ENCODE measurements around the gene OSGIN1.
"Not testable (repeated sequence)": the region's sequence is repeated elsewhere in the genome, so short reads cannot be mapped to it uniquely, and the experiment has no call there.

The OSGIN1 gene

DNA sequence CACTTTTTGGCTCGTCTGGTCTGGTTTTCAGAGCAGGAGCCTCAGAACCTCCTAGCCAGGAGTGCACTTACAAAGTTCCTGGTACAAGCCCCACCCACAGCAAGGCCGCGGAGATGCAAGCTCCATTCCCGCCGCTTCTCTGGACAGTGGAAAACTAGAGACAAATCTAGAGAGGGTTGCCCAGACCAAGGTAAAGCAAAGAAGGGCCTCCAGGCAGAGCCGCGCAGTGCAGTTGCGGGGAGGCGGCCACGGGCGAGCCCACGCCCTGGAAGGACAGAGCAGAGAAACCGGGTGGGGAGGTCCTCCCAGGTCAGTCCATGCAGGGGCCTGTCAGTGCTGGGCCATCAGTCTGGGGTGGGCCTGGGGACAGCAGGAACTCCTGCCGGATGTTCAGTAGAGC is 11.0 kb upstream of the OSGIN1 start:
- no peak for DNase-seq

DNA sequence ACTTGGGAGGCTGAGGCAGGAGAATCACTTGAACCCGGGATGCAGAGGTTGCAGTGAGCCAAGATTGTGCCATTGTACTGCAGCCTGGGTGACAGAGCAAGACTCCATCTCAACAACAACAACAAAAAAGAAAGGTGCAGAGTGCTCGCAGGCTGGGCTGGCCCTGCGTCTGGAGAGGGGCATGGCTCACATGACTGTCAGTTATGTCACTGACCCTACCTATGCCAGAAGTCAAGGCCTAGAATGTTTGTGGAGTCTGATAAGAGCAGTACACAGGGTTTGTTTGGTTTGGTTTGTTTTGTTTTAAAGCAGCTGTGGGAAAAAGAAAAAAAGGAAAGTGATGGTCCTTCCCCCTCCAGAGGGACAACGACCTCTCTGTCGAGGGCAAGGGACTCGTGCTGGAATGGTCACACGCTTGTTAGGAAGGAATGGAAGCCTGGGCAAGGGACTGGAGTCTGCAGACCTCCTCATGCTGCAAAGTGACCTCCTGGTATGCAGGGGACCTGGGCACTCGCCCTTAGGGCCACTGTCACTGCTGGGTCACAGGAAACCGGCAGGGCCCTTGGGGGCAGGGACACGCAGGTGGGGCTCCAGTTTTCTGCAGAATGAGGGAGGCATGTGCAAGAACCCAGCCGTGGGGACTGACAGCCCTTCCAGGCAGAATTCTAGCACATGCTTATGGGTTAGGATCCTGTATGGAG is 10.1 kb upstream of the OSGIN1 start:
- no peak for DNase-seq

GRCh38 chr16:83943516-83944050 is 9.5 kb upstream of the OSGIN1 start:
- DNase-seq, result no peak

- DNase-seq, result no peak
Observed at GRCh38 chr16:83945587-83945986, 7.5 kb upstream of the OSGIN1 start.

DNA sequence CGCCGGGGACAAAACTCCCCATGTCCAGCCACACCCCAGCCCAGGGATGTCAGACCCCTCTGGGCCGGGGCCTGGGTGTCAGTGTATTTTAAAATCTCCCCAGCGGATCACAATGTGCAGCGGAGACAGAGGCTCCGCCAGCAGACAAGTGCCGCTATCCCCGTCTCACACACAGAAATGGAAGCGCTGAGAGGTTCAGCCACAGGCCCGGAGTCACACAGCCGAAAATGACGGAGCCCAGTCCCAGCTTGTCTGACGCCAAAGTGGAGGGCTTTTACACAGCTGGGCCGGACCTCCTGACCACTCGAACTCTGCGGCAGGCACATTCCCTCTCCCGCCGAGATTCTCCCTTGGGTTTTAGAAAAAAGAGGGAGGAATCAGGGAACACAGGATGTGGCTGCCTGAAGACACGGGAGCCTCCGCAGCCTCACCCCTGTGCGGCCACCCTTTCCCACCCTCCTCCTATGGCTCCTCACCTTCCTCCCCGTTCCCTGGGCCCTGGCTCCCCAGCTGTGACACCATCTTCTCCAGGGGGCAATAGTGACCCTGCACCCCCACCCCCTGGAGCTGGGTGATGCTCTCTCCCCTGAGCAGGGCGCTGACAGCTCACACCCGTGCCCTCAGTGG is 6.8 kb upstream of the OSGIN1 start:
- DNase-seq, result no peak

DNA sequence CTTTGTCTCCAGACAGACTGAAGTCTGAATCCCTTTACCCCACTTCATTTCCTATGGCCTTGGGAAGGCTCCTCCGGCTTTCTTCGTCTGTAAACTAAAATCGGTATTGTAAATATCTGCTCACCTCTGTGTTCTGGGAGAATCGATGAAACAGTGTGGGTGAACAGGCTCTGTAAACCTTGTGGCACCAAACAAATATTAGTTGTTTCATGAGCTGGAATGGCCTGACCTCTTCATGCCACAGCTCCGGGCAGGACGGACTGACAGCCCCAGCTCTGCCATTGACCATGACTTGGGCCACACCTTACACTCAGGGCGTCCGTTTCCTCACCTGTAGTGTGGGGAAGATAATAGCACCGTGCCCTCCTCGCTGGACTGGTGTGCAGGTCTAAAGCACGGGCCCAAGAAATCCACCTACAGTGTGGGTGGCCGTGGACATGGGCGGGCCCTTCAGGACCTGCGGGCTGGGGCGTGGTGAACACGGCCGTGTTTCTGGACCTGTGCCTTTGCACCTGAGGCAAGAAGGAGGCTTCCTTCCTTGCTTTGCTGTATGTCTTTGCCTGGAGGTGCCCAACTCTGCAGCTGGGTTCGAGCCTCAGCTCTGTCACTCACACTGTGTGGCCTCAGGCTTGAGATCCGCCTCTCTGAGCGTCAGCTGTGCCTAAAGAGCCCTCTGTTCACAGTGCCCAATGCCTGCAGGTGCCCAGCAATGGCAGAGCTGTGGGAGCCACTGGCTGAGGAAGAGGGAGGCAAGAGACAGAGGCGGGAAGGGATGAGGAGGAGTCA is 6.1 kb upstream of the OSGIN1 start:
- no peak for DNase-seq

GRCh38 chr16:83947642-83948234 is 5.3 kb upstream of the OSGIN1 start:
- DNase-seq, result no peak

DNA sequence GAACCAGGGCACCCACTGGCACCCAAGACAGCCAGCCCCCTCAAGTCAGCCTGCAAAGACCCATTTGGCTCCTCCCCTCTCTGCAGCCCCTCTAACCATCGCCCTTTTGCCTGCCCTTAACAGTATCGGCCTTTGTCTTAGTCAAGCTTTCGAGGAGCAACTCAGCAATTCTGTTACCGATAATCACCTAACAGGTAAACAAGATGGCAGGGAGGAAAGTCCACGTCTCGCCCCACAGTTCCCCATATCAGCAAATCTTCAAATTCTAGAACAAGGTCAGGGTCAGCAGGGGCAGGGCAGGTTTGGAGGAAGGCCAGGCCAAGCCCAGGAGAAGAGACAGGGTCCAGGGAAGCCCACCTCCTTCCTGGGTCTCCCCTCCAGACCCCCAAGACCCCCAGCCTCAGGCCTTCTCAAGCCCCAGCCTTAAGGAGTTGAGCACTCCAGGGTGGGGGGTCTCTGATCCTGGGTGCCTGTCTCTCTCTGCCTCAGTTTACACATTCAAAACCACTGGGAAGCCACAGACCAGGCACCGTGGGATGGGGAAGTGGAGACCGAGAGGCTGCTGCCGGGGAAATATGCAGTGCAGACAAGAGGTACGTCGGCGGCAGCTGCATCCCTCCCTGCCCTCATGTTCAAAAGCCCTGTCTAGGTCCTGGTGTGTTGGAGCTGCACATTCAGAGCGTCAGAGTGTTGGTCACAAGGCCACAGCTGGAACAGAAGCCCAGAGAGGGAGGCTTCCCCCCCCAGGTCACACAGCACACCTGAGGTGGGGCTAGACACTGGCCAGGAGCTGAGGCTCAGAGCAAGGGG is 3.9 kb upstream of the OSGIN1 start:
- no peak for DNase-seq

DNA sequence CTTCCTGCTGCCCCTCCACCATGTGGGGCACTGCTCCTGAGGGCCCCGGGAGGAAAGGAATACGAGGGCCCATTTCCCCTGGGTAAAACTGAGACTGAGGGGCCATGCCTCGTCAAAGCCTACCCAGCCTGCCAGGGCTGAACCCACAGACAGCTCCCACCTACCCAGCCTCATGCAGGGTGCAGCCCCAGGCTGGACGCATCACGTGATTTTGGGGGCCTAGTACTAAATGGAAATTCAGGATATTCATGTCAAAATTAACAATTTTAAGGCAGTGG is 3.4 kb upstream of the OSGIN1 start:
- no peak for DNase-seq

DNA sequence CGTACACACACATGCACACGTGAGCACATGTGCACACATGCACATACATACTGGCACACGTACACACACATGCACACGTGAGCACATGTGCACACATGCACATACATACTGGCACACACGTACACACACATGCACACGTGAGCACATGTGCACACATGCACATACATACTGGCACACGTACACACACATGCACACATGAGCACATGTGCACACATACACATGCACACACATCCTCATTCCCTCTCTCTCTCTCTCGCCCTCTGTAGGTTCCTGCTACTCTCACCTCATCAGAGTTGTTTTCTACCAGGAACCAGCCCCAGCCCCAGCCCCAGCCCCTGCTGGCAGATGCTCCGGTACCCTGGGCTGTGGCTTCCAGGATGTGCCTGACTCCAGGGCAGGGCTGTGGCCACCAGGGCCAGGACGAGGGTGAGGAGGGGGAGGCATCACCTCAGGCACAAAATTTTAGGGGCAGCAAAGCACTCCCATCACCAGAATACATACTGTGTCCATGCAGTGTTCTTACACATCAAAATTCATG is 2.1 kb upstream of the OSGIN1 start:
- DNase-seq, result not testable (repeated sequence)

DNA sequence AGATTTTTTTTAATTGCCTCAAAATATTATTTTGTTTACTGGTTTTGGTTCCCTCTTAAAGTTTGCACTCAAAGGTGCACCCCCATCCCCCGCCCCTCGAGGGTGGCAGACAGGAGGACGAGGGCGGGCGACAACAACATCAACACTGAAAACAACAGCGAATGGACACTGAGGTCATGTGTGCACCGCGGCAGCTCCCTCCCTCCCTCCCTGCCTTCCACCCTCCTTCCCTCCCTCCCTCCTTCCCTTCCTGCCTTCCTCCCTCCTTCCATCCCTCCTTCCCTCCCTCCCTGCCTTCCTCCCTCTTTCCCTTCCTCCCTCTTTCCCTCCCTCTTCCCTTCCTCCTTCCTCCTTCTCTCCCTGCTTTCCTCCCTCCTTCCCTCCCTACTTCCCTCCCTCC is 1.5 kb upstream of the OSGIN1 start:
- no peak for DNase-seq

- DNase-seq, result no peak
Observed at GRCh38 chr16:83952587-83952939, 477 bp upstream of the OSGIN1 start.

GRCh38 chr16:83953796-83954576 is 946 bp downstream of the OSGIN1 start:
- DNase-seq, result peak; percentile 72

- DNase-seq, result peak; percentile 36
Observed at GRCh38 chr16:83954577-83955016, 1.6 kb downstream of the OSGIN1 start.

- no peak for DNase-seq
Observed at GRCh38 chr16:83955218-83956130, 2.4 kb downstream of the OSGIN1 start.

DNA sequence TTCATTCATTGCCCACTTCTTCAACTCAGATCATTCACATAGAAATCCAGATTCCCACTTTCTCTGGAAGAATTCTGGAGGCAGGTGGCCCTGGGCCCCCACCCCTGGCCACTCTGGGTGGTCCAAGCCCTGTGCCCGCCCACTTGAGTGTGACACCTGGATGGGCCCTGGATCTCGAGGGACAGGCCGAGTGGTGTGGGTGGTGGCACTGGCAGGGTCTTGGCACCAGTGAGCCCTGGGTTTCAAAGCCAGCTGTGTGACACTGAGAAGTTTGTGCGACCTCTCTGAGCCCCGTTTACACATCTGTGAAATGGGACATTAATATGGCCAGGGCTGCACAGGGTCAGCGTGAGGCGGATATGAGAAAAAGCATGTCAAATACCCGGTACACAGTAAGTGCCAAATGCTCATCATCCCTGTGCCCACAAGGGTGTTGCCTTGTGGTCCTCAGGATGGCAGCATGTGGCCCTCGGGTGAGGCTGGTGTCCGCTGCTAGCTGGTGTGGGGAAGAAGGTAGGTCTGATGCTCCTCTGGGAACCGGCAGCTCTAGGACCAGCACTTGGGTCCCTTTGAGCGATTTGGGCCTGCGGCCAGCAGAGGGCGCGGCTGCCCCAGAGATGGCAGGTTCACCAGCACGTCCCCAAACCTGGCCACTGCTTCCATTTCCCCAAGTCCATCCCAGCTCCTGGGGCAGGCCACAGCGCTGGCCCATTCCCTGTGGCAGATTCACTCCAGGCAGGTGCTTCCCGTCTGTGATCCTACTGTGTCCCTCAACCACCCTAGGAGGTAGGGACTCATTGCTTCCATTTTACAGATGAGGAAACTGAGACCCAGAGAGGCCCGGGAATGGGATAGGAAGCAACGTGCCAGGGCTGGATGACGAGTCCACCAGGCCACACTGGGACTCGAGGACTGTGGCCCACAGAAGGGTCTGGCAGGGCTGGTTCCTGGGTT is 3.6 kb downstream of the OSGIN1 start:
- peak; percentile 87 for DNase-seq

GRCh38 chr16:83957296-83957855 is 4.3 kb downstream of the OSGIN1 start:
- DNase-seq, result no peak

DNA sequence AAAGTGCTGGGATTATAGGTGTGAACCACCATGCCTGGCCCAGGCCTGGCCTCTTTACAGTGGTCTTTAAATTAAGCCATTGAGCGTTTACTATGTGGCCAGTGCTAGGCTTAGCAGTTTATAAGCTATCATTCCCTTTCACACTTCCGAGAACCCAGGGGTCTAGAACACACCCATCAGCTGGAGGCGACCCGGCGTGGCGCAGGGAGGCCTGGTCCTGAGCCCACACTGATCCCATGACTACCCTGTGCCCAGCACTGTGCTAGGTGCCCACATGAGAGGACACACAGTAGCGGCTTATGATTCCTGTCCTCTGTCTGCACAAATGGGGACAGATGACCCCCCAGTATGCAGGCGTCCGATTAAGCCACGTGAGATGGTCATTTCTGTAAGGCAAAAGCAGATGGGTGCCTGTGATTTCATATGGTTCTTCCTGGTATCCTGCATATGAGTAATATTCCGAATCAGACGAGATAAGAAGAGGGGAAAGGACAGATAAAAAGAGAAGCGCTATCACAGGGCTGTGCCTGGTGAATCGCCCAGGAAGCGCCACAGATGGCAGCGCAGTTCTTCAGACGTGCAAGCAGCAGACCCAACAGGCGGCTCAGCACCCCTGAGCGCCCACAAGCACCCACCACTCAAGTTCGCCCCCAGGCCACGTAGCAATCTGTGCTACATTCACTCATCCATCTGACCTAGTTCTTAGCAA is 5.3 kb downstream of the OSGIN1 start:
- DNase-seq, result no peak
